Stimulated activated naive CD8-positive, alpha-beta T cell treated with anti-CD3 and anti-CD28 coated beads, Interleukin-15, Interleukin-2, amounts not matched to agents 100 U/mL and 50 U/mL, for 24 hours (primary cell): Measurements from ENCODE around the gene SLC40A1.

ENCODE experiments used
- ATAC-seq: fragments of 150-1000 bp; cut with Tn5 transposase; one replicate; pipeline ENCODE4 v1.10.0; 2021
- DNase-seq: peaks from one replicate; pipeline ENCODE4 v3.0.0; 2021

SLC40A1 gene

DNA sequence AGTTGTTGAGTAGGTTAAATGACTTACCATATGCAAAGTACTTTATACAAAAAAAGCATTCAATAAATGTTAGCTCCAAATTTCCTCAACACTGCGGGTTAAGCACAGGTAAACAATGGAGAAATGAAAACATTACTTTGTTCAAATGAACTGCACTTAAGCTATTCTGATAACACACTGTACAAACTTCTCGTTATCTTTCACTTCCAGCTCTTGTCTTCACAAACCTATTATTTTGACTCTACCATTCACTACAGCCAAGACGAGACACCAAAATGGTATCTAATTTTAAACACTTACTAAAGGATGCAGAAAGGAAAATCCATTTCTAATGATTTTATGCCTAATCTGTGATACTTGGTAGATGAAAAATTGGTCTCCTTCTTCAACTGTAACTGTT is 43.8 kb downstream of the SLC40A1 start:
- DNase-seq: no peak
- ATAC-seq: no peak

DNA sequence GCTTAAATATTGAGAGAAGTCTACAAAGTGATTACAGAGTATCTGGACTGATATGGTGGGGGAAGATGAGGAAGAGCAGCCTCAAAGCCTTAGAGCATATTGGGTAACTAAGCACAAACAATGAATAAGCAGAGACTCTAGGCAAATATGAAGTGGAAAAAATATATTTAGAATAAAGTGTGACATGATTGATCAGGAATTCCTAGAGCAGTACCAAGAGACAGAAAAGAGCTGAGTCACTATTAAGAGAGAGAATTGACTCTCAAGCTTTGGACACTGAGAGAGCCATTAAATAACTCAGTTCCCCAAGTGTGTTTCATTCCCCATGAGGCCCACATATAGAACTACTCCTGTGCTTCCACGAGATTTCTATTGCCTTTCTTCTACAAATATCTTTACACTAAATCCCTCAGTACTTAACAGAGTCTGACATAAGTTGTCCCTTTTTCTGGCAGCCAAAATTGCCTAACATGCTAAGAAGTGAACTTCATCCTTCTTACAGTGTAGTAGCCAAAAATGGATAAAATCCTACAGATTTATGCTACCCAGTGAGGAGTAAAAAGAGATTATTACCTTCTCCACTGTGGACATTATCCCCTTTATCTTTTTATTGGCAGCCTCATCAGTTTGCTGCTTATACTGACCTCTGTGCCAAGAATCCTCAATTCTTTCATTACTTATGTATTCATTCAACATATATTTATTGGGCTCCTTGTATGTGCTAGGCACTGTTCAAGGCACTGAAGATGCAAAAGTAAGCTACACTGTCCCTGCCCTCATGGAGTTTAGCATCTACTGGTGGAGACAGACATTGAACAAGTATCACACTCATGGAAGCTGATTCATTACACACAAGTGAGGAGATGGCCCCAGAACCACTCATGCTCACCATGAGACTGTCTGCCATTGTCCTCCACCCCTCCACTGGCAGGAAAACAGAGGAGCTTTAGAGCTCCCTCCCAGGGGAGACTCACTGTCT is 45.4 kb downstream of the SLC40A1 start:
- ATAC-seq: no peak

DNA sequence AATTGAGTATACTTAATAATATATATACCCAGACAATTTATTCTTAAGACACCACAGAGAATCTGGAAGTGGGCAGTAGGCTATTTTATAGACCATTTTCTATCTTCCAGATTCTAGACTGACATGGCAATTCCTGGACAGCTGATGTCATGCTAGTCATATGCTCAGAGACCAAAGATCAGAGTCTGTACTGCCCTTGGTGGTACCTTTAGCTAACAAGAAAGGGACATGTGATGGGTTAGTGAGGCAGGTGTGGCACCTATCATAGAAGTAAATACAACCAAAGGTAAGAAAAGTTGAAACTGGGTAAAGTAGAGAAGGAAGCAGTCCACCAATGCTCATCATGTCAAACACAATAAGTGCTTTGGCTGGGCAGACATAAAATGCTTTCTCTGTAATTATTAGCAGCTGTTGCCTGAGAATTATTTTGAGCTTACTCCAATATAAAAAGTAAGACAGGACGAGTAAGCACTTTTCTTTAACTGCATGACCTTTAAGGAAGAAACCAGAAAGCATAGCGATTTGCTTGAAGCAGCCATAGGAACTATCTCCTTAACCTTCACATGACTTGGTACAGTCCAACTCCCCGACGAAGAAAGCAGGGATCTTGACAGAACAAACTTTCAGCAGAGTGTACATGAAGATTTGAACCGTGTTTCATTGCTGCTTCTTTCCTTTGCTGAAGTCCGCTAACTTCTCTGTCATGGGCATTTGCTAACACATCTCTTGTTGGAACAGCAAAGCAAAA is 47.1 kb downstream of the SLC40A1 start:
- DNase-seq: no peak
- no peak for ATAC-seq

More for the DNA sequence above, 45.4 kb downstream of the SLC40A1 start:
- DNase-seq: no peak

DNA sequence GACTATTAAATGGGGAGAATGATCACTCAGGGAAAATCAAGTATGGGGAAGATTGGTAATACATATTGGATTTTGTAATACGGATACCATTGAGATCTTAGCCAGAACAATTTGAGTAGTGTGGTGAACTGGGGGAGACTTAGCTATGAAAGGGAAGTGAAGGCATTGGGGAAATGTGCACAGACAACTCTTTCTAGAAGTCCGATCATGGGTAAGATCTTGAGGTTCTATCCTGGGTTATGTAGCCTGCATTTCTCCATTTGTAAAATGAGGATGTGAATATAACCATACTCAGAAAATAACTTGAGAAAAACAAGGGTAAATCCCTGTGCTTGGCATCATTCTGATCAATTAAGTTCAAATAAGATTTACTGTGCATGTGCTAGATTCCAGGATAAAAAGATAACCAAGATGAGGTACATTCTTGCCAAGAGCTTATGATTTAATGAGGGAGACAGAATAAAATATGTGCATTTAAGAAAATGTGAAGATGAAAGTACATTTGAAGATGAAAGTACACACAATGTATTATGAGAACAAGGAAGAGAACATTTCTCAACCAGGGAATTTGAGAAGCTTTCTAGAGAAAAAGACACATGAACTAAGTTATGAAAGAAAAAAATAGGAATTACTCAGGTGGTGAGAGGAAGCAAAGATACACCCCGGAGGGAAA is 49.5 kb downstream of the SLC40A1 start:
- ATAC-seq (no peak), DNase-seq (no peak)

DNA sequence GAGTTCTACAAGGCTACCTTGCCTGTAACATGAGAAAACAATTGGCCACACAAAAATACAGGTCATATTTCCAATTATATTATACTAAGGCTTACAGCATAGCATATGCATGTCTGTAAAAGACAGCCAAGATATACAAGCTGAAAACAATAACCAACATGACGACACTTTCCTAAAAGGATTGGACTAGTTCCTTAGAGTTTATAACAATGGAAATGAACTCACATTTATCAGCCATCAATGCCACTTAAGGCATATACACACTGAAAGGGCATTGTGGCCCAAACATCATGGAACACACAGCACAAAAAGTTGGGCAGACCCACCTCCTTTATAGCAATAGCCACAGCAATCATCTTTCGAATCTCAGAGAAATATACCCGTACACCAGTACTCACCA is 52.0 kb downstream of the SLC40A1 start:
- ATAC-seq (no peak), DNase-seq (no peak)

DNA sequence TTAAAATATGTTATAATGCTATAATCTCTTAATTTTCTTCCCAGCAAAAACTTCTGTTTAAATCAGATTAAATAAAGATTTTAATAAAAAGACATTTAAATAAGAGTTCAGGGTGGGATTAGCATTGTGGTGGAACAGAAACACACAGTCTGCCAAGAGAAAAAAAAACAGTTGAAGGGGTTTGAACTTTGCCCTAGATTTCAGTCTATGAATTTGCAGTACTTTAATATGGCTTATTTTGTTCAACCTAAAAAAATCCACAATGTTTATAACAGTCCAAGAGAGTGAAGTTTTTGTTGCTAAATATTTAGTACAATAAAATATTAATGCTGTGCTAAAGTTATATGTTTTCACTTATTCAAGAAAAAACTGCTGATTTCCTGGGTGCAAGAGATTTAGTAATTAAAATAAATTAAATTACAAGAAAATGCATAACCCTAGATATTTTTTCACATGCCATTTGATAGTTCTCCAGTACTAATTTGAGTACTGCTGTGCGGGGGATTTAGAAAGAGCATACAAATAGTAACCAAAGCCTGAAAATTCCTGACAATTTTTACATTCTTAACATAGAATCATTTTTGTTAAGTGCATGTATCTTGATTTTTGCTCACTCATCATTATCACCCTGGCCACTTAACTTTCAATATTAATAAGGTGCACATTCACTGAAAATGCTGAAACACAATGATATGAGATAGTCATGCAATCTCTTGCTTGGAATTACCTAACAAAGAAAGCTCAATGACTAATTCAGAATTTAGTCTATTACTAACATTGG is 52.6 kb downstream of the SLC40A1 start:
- no peak for DNase-seq
- no peak for ATAC-seq

DNA sequence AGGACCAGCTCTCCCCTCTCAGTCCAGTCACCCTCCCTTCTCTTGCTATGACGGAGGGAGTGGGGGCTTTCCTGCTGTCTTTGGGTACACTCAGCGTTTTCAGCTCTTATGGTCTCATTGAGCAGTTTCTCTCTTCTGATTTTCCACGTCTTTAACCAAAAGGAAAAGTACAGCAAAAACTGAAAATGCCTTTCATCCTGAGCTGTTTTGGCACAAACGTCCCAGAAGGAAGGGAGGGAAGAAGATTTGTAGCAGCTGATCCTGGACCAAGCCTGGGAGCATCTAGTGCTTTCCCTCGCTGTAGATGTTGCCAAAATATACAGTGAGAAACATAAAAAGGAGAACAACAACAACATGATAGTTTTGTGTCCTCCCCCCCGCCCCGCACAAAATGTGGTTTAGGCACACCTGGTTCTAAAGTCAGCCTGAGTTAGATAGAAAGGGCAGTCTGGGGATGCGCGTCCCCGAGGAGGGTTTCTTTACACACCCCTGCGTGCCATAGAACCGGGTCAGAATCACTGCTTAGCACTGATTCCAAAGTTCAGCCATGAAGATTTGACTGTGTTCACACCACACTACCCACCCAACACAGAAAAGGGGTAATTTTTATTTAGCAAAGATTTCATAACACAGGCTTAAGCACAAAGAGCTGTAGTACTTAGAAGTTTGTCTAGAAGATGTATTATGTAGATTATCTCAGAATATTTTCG is 53.4 kb downstream of the SLC40A1 start:
- DNase-seq (no peak), ATAC-seq (no peak)

DNA sequence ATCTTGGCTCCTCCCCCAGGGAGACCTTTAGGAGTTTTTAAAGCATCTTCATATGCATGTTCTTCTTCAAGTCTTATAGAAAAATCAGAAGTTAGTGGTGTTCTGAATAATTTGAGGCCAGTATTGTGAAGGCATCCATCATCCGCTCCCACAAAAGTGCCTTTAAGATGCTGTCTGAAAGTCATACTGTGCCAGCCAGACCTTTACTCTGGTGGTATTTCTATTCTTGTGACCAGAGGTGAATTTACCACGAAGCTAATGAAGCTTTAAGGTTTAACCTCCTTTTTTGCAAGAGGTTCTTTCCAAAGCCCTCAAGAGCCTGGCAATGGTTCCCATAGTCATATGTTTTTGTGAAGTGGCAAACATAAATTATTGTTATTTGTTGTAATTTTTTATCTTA is 54.3 kb downstream of the SLC40A1 start:
- ATAC-seq (no peak), DNase-seq (no peak)

DNA sequence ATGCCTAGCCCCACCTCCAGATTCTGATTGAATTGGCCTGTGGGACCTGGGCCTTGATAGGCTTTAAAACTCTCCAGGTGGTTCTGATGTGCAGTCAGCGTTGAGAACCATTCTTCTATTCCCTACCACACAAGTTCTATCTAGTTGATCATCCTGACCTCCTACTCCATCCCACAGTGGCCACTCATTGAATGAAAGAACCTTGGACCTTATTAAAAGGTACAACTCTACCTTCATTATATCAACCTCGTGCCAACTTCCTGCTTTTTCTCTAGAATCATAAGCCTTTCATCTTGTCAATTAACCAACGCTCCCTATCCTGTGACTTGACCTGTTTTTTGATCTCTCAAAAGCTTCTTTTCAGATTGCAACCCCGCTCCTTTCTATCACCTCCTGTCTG is 55.8 kb downstream of the SLC40A1 start:
- ATAC-seq: no peak
- no peak for DNase-seq

DNA sequence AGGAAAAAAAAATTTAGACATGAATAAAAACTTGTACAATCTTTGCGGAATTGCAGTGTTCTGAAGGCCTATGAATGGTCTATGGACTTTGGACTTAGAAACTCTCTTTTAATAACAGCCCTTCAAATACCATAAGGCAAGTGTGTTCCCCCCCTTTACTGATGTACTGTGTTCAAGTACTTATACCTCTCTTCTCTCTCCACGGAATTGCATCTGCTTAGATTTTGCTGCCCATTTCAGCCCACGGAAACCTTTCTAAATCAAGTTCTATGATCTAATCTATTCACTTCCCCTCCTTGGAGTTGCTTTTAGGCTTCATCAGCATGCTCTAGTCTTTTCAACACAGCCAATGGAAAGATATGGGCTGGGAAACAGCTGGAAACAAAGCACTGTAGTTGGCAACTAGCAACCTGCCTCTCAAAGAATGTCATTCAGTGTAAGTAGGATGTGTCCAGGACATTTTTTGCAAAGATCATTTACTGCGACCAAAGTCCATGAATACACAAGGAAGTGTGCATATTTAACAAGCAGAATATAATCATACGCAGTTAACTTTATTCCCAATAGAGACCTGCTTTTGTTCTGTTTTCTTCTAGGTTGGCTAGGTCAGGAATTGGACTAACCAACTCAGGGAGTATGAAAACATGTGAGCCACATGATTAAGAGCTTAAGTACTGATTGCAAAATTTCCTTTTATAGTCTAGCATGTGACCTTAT is 58.0 kb downstream of the SLC40A1 start:
- no peak for DNase-seq
- ATAC-seq: no peak

DNA sequence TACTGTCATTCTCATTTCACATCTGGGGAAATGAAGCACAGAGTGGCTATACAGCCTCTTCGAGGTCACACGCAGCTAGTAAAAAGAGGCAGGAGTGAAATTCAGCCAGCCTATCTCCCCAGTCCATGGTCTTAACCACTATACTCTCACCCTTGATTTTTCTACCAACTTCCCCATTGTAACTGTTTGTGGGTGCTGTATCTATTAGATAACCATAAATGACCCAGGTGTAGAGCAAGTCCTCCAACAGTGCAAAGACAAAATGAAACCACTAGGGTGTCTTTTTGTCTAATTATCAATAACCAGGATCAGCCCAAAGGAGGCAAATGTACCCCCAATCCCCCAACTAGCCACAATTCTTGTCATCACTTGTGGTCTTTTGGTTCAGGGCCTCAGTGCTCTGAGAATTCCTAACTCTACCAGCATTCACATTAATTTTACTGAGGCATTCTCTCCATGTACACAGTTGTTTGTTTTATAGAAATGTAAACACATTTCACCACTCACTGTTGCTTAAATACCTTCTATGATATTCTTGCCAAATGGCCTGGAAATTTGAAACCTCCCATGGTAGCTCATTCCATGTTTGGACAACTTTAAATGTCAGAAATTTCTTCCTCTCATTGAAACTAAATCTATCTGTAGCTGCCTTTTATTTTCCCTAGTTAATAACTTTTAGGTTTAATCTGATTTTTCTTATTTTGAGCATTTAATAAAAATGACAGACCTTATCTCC is 58.7 kb downstream of the SLC40A1 start:
- DNase-seq (no peak), ATAC-seq (no peak)

DNA sequence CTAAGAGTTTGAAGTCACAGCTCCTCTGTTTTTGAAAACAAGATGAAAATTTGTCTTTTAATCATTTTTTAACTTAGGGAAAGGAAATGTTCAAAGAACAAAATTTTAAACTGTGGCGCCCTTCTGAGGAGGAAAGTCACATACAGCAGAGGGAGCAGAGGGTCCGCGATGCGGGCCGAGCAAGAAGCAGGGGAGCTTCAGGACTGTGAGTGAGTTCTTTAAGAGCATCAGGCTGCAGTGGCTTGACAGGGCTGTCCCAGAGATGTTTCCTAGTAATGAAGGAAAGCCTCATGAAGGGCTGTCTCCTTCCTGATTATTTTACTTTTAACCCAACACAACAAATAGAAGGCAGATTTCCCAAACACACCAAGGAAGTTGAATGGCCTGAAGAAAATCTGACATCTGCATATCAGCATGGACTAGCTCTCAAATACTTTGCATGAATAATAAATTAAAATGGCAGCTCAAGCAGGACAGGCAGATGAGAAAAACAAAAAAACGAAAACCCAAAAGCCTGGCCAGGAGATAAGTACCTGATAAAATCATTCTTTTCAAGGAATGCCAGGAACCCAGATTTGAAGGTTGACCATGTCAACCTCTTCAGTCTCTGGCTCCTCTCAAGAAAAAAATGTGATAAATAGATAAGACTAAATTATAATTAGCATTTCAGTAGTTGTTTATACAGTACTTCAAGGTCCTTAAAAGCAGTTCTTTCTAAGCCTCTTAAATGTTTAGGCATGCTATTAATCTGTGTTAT is 60.8 kb downstream of the SLC40A1 start:
- DNase-seq (no peak), ATAC-seq (no peak)

DNA sequence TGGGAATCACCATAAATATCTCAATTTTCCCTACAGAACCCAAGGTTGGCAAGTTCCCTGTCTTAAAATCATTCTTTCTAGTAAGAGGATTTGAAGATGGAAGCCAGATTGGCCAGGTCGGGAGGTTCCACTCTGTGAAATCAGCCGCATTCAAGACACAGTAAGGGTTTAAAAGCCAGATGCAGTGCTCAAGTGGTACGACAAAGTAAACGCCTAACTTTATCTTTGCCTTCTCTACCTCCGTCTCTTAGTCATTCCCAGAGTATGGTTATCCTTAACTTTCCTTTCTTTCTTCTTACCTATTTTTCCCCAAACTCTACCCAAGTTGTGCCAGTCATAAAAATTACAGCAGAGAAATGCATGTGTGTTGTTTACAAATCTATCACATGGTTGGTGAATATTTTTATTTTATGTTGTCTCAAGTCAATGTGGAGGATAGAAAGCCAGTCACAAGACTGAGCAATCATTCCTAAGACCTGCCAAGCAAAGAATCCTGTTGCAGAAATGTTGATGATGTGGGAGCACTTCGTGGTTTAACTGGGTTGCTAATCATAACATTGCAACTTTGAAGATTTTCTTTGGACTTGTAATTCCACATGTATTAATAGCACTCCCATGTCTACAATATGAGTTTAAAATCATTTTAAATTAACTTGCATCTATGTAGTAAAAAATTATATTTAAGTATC is 62.6 kb downstream of the SLC40A1 start:
- ATAC-seq (no peak), DNase-seq (no peak)

DNA sequence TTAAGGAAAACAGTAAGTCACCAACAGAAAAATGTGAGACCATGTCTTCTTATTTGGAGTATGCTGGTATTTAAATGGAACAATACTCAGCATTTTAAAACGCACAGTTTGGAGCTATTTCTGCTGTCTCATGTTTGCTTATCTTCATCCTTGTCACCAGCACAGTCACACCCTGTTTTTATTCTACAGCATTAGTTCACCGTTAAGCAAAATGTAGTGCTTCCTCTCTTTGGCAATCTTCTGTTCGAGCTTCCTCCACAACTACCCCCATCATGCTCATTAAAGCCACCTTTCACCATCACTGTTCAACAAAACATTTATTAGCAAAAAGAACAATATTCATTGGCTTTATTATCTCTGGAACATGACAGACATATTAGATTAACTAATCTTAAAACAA is 64.0 kb downstream of the SLC40A1 start:
- no peak for ATAC-seq
- no peak for DNase-seq

DNA sequence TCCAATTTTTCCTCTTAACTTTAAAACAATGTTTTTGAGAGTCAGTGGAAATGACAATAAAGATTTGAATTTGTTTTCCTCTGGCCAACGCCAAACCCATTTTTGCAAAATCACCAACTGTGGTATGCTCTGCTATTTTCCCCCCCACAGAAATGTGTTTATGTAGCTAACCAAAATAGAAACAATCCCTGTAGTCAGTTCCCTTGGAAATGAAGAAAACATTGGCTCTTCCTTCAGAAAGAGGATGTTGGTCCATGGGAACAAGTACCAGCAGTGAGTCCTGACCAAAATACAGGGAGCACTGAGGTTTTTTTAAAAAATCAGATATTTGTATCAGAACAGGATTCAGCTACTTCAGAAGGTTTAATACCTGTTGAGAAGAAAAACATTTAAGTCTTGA is 65.3 kb downstream of the SLC40A1 start:
- no peak for ATAC-seq
- DNase-seq: no peak

DNA sequence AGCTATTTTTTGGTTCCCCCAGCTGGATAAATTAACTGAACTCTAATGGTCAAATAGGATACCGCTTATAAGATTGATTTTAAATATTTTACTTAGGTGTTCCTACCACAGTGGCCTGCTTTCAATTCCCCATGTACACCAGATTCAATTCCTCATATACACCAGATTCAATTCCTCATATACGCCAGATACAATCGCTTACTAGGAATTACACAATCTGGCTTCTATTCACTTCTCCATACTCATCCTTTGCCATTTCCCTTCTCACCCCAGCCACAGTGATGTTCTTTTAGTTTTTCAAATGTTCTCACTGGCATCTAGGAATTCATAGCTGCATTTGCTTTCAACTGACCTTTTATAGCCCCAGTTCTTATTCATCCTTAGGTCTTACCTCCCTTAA is 66.5 kb downstream of the SLC40A1 start:
- ATAC-seq (no peak), DNase-seq (no peak)

DNA sequence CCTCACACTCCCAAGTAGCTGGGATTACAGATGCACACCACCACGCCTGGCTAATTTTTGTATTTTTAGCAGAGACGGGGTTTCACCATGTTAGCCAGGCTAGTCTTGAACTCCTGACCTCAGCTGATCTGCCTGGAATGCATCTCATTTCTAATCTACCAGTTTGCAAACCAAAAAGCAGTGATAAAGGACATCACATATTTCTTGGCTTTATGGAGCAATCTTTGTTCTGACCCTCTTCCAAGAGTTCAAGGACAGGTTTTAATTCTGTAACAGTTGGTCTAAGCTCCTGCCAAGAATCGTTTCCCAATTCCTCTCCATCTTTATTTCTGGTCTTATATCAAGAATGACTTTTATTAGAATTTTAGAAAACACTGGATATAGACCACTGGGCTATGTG is 67.7 kb downstream of the SLC40A1 start:
- DNase-seq (no peak), ATAC-seq (no peak)

DNA sequence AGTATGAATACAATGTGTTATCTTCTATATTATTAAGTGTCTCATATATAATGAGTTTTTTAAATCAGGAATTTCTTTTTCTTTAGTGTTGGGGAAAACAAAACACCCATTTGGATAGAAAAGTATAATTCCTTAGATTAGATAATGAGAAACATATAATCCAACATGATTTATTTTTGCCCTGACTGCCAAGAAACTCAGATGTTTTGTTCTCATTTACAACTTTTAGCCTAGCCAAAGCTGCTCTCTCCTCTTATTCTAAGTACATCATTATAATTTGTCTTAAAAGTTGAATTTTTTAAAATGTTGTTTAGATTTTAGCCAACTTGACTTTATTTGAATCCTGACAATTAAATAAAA is 68.6 kb downstream of the SLC40A1 start:
- no peak for DNase-seq
- ATAC-seq: no peak
